HEK293 (cell line): ENCODE data around the gene PLCB1.

Source experiments
- CTCF ChIA-PET: fragments of 350-600 bp; formaldehyde crosslinking; extraction: SDS; loops from one replicate; lab custom pipeline; 2021; ENCODE audit warnings: antibody characterized with exemption; lab: Yijun Ruan, JAX
- POLR2A ChIA-PET: fragments of 300-600 bp; formaldehyde crosslinking; extraction: SDS; loops from one replicate; lab custom pipeline; 2020; ENCODE audit warnings: antibody characterized with exemption, inconsistent platforms; lab: Yijun Ruan, JAX
- H3K27ac ChIP-seq: fragments of 200-500 bp; sonication (Bioruptor generic); 2 replicates; pipeline ENCODE4 v1.5.1; 2014; ENCODE audit warnings: low read depth, low read length, control low read depth, inconsistent platforms; ENCODE audit errors: extremely low read depth
- H3K36me3 ChIP-seq, 2 experiments: fragments of 200-500 bp in 1 of 2; sonication (Bioruptor generic) in 1 of 2; 1 replicate in 1 of 2; 2 replicates in 1 of 2; pipeline ENCODE4 v1.5.1; 2014 to 2017; ENCODE audit warnings: inconsistent platforms in 2 of 2, low read length in 2 of 2; ENCODE audit not compliant: control insufficient read depth in 2 of 2, insufficient read depth in 1 of 2
- H3K4me1 ChIP-seq: fragments of 200-500 bp; sonication (Bioruptor generic); 2 replicates; pipeline ENCODE4 v1.5.1; 2014; ENCODE audit warnings: mild to moderate bottlenecking, low read length, inconsistent platforms; ENCODE audit not compliant: control insufficient read depth, insufficient read depth
- H3K4me3 ChIP-seq: 2 replicates; pipeline ENCODE4 v1.5.1; 2011; ENCODE audit warnings: low read depth, mild to moderate bottlenecking, control low read depth, low read length, moderate library complexity
- H3K9me3 ChIP-seq: fragments of 200-500 bp; sonication (Bioruptor generic); 2 replicates; pipeline ENCODE4 v1.5.1; 2014; ENCODE audit warnings: low read depth, low read length, inconsistent platforms; ENCODE audit not compliant: control insufficient read depth, insufficient read depth
- CTCF ChIP-seq: fragments of 450-650 bp; formaldehyde crosslinking; IDR thresholded peaks from 2 replicates; pipeline ENCODE4 v1.5.1; 2016; ENCODE audit warnings: missing biosample characterization, missing genetic modification characterization
- ELK4 ChIP-seq: IDR thresholded peaks from 2 replicates; pipeline ENCODE4 v1.6.1; 2011; ENCODE audit warnings: mild to moderate bottlenecking, low read depth, low read length, borderline replicate concordance
- FEZF1 ChIP-seq: fragments of 450-650 bp; formaldehyde crosslinking; IDR thresholded peaks from 2 replicates; pipeline ENCODE4 v1.5.1; 2016; ENCODE audit warnings: missing biosample characterization, missing genetic modification characterization
- GFI1B ChIP-seq: fragments of 450-650 bp; formaldehyde crosslinking; IDR thresholded peaks from 2 replicates; pipeline ENCODE4 v1.5.1; 2016; ENCODE audit warnings: missing biosample characterization, missing genetic modification characterization
- HOXC10 ChIP-seq: sonication (generic); formaldehyde crosslinking; IDR thresholded peaks from 2 replicates; pipeline ENCODE4 v1.8.1; 2023; ENCODE audit warnings: mild to moderate bottlenecking, missing genetic modification reagents
- KLF17 ChIP-seq: fragments of 450-650 bp; formaldehyde crosslinking; IDR thresholded peaks from 2 replicates; pipeline ENCODE4 v1.5.1; 2016; ENCODE audit warnings: missing biosample characterization, missing genetic modification characterization
- KLF8 ChIP-seq: fragments of 450-650 bp; formaldehyde crosslinking; IDR thresholded peaks from 2 replicates; pipeline ENCODE4 v1.5.1; 2016; ENCODE audit warnings: missing biosample characterization, missing genetic modification characterization
- MEIS1 ChIP-seq: sonication (generic); formaldehyde crosslinking; IDR thresholded peaks from 2 replicates; pipeline ENCODE4 v1.8.1; 2022; ENCODE audit warnings: missing genetic modification reagents, mild to moderate bottlenecking, borderline replicate concordance
- MYNN ChIP-seq: fragments of 450-650 bp; formaldehyde crosslinking; IDR thresholded peaks from 2 replicates; pipeline ENCODE4 v1.5.1; 2016; ENCODE audit warnings: missing biosample characterization, missing genetic modification characterization, borderline replicate concordance
- PRDM1 ChIP-seq: fragments of 450-650 bp; formaldehyde crosslinking; IDR thresholded peaks from 2 replicates; pipeline ENCODE4; 2016; ENCODE audit warnings: missing biosample characterization, missing genetic modification characterization
- SCRT2 ChIP-seq: fragments of 450-650 bp; formaldehyde crosslinking; IDR thresholded peaks from 2 replicates; pipeline ENCODE4 v1.5.1; 2016; ENCODE audit warnings: missing biosample characterization, missing genetic modification characterization
- SETDB1 ChIP-seq: IDR thresholded peaks from one replicate; pipeline ENCODE4 v1.6.1; 2017; ENCODE audit warnings: mild to moderate bottlenecking, low read length, moderate library complexity, mixed read lengths; ENCODE audit not compliant: insufficient read length
- SP7 ChIP-seq: fragments of 450-650 bp; formaldehyde crosslinking; IDR thresholded peaks from 2 replicates; pipeline ENCODE4 v1.5.1; 2016; ENCODE audit warnings: missing biosample characterization, missing genetic modification characterization
- YY2 ChIP-seq: fragments of 450-650 bp; formaldehyde crosslinking; IDR thresholded peaks from 2 replicates; pipeline ENCODE4 v1.5.1; 2016; ENCODE audit warnings: missing biosample characterization, missing genetic modification characterization
- ZBTB7A ChIP-seq: fragments of 450-650 bp; formaldehyde crosslinking; IDR thresholded peaks from 2 replicates; pipeline ENCODE4 v1.5.1; 2016; ENCODE audit warnings: low read depth, missing biosample characterization, missing genetic modification characterization
- ZEB2 ChIP-seq: fragments of 450-650 bp; formaldehyde crosslinking; IDR thresholded peaks from 2 replicates; pipeline ENCODE4 v1.5.1; 2016; ENCODE audit warnings: missing biosample characterization, missing genetic modification characterization
- ZFHX2 ChIP-seq: fragments of 450-650 bp; formaldehyde crosslinking; conservative IDR thresholded peaks from 2 replicates; pipeline ENCODE4 v1.5.1; 2016; ENCODE audit warnings: missing biosample characterization, missing genetic modification characterization
- ZNF140 ChIP-seq: fragments of 450-650 bp; formaldehyde crosslinking; IDR thresholded peaks from 2 replicates; pipeline ENCODE4 v1.5.1; 2016; ENCODE audit warnings: missing biosample characterization, missing genetic modification characterization
- ZNF146 ChIP-seq: fragments of 450-650 bp; formaldehyde crosslinking; IDR thresholded peaks from 2 replicates; pipeline ENCODE4 v1.5.1; 2016; ENCODE audit warnings: missing biosample characterization, missing genetic modification characterization
- ZNF16 ChIP-seq: fragments of 450-650 bp; formaldehyde crosslinking; IDR thresholded peaks from 2 replicates; pipeline ENCODE4 v1.5.1; 2016; ENCODE audit warnings: low read depth, missing biosample characterization, missing genetic modification characterization
- ZNF169 ChIP-seq: fragments of 450-650 bp; formaldehyde crosslinking; IDR thresholded peaks from 2 replicates; pipeline ENCODE4 v1.5.1; 2016; ENCODE audit warnings: missing biosample characterization, missing genetic modification characterization
- ZNF175 ChIP-seq: fragments of 450-650 bp; formaldehyde crosslinking; IDR thresholded peaks from 2 replicates; pipeline ENCODE4 v1.5.1; 2016; ENCODE audit warnings: missing biosample characterization, missing genetic modification characterization
- ZNF366 ChIP-seq: fragments of 450-650 bp; formaldehyde crosslinking; conservative IDR thresholded peaks from 2 replicates; pipeline ENCODE4 v1.5.1; 2016; ENCODE audit warnings: missing biosample characterization, missing genetic modification characterization
- ZNF37A ChIP-seq: fragments of 450-650 bp; IDR thresholded peaks from 2 replicates; pipeline ENCODE4 v1.5.1; 2018; ENCODE audit warnings: missing biosample characterization, missing genetic modification characterization
- ZNF416 ChIP-seq: fragments of 450-650 bp; formaldehyde crosslinking; IDR thresholded peaks from 2 replicates; pipeline ENCODE4 v1.5.1; 2016; ENCODE audit warnings: missing biosample characterization, missing genetic modification characterization
- ZNF521 ChIP-seq: fragments of 450-650 bp; formaldehyde crosslinking; IDR thresholded peaks from 2 replicates; pipeline ENCODE4 v1.5.1; 2017; ENCODE audit warnings: missing biosample characterization, mild to moderate bottlenecking, missing genetic modification characterization
- ZNF548 ChIP-seq: fragments of 450-650 bp; formaldehyde crosslinking; IDR thresholded peaks from 2 replicates; pipeline ENCODE4 v1.5.1; 2016; ENCODE audit warnings: missing biosample characterization, missing genetic modification characterization
- ZNF549 ChIP-seq: fragments of 450-650 bp; IDR thresholded peaks from 2 replicates; pipeline ENCODE4 v1.5.1; 2018; ENCODE audit warnings: missing biosample characterization, missing genetic modification characterization, mild to moderate bottlenecking, inconsistent platforms, moderate library complexity
- ZNF747 ChIP-seq: fragments of 450-650 bp; formaldehyde crosslinking; IDR thresholded peaks from 2 replicates; pipeline ENCODE4 v1.5.1; 2016; ENCODE audit warnings: missing biosample characterization, missing genetic modification characterization
- ZNF785 ChIP-seq: fragments of 450-650 bp; formaldehyde crosslinking; IDR thresholded peaks from 2 replicates; pipeline ENCODE4 v1.5.1; 2016; ENCODE audit warnings: missing biosample characterization, missing genetic modification characterization

Gene PLCB1

GRCh38 chr20:8321001-8321400 lies 188.9 kb downstream of the PLCB1 start:
- ChIA-PET POLR2A (no interaction called here), CTCF (no interaction called here)
- Histone ChIP-seq H3K36me3 (no peaks in the 10 kb centered on the region), H3K27ac (no peak overlapping the region), H3K4me3 (no peak overlapping the region), H3K4me1 (no peaks in the 10 kb centered on the region), H3K9me3 (no peaks in the 10 kb centered on the region)
- TF ChIP-seq ZNF548 (tag by site-specific recombination) = no peak
- 0 out of 2 replicates have a peak, but pooled peaks have one; percentile 1 for TF ChIP-seq ZNF366 (tag by site-specific recombination)

GRCh38 chr20:8322662-8323217 lies 190.7 kb downstream of the PLCB1 start:
- no peak overlapping the region for H3K4me3 ChIP-seq
- ChIA-PET POLR2A (no interaction called here), CTCF (no interaction called here)
- H3K36me3 ChIP-seq = no peaks in the 10 kb centered on the region
- no peaks in the 10 kb centered on the region for H3K9me3 ChIP-seq
- H3K4me1 ChIP-seq = no peaks in the 10 kb centered on the region
- H3K27ac ChIP-seq = no peak overlapping the region
- TF ChIP-seq ZNF785 (no peak), ZNF140 (tag by site-specific recombination) (no peak), ZNF416 (tag by site-specific recombination) (no peak), ZNF169 (tag by site-specific recombination) (no peak), ZNF521 (tag by site-specific recombination) (no peak), ZNF146 (no peak), KLF17 (no peak), MEIS1 (CRISPR knock-in tag) (no peak), CTCF (tag by site-specific recombination) (no peak), FEZF1 (tag by site-specific recombination) (no peak), SCRT2 (tag by site-specific recombination) (no peak), ZNF548 (tag by site-specific recombination) (no peak), SETDB1 (no peak), ZNF16 (no peak), MYNN (no peak), ZNF37A (tag by site-specific recombination) (no peak), ZFHX2 (no peak), SP7 (tag by site-specific recombination) (no peak), YY2 (tag by site-specific recombination) (no peak)

- no peak for TF ChIP-seq PRDM1
- TF ChIP-seq ZNF747 (tag by site-specific recombination) = no peak
- TF ChIP-seq ZNF175 (tag by site-specific recombination) = no peak
- no peak for TF ChIP-seq FEZF1 (tag by site-specific recombination)
- TF ChIP-seq KLF8 (tag by site-specific recombination) = no peak
- no peak for TF ChIP-seq ELK4
- TF ChIP-seq ZNF549 = no peak
- no peak for TF ChIP-seq ZEB2 (tag by site-specific recombination)
- TF ChIP-seq ZBTB7A (tag by site-specific recombination) = no peak
- TF ChIP-seq GFI1B (tag by site-specific recombination) = no peak
- TF ChIP-seq HOXC10 (CRISPR knock-in tag) = no peak
- ChIA-PET POLR2A (no interaction called here), CTCF (no interaction called here)
- Histone ChIP-seq H3K36me3 (no peaks in the 10 kb centered on the region), H3K4me1 (peaks cover 4% of the 10 kb centered on the region), H3K4me3 (no peak overlapping the region), H3K27ac (no peak overlapping the region), H3K9me3 (no peaks in the 10 kb centered on the region)
These were observed 194.1 kb downstream of the PLCB1 start for GRCh38 chr20:8326191-8326590.
